Gastrocnemius medialis (tissue), 4 donors: Measurements from ENCODE around the gene NT5C1A. TPM values are rescaled to one million over a fixed set of nuclear protein-coding genes. Genes with fewer than 3 reads are reported as not detected.
A peak's percentile ranks its signal among the peaks of the same experiment; 100 is the strongest.

Source experiments
- ATAC-seq, 2 donors: fragments of 150-250 bp; one replicate each; pipeline ENCODE4 v1.9.1; 2016
- DNase-seq, 2 donors: peaks; one replicate each; pipeline ENCODE4 v3.0.0-alpha.2; 2019
- H3K27ac ChIP-seq, 4 donors: fragments of 200-600 bp; sonication (generic); 1 replicate in 1 of 4; 2 replicates in 3 of 4; pipeline ENCODE4 v1.5.1; 2016 to 2018; ENCODE audit warnings: mild to moderate bottlenecking in 2 of 4, moderate library complexity in 1 of 4
- H3K27me3 ChIP-seq, 3 donors: fragments of 200-600 bp; sonication (generic) in 2 of 3; 1 replicate in 1 of 3; 2 replicates in 2 of 3; pipeline versions ENCODE4 v1.5.1 to v1.6.0; 2016 to 2019; ENCODE audit warnings: mild to moderate bottlenecking in 1 of 3, moderate library complexity in 1 of 3
- H3K36me3 ChIP-seq, 2 donors: fragments of 200-600 bp; sonication (generic) in 1 of 2; one replicate each; pipeline ENCODE4 v1.5.1; 2017 to 2018
- H3K4me1 ChIP-seq, 2 donors: fragments of 200-600 bp; sonication (generic) in 1 of 2; one replicate each; pipeline ENCODE4 v1.5.1; 2016 to 2017; ENCODE audit warnings: mild to moderate bottlenecking in 2 of 2
- H3K4me3 ChIP-seq, 4 donors: fragments of 200-600 bp; sonication (generic) in 3 of 4; 1 replicate in 1 of 4; 2 replicates in 3 of 4; pipeline ENCODE4 v1.5.1; 2016 to 2019; ENCODE audit warnings: mild to moderate bottlenecking in 2 of 4
- H3K9me3 ChIP-seq, 3 donors: fragments of 200-600 bp; sonication (generic) in 2 of 3; 1 replicate in 1 of 3; 2 replicates in 2 of 3; pipeline ENCODE4 v1.5.1; 2016 to 2019
- POLR2A ChIP-seq, 2 donors: fragments of 450-650 bp; IDR thresholded peaks; one replicate each; pipeline ENCODE4 v1.6.1; 2017; ENCODE audit warnings: antibody characterized with exemption in 2 of 2, mild to moderate bottlenecking in 2 of 2, moderate library complexity in 2 of 2
- in situ Hi-C, 4 donors: fragments of 200-750 bp; cut with MboI; loops; one replicate each; pipeline versions ENCODE4 v1.15.0 to v1.8.0; 2017; ENCODE audit warnings: low sequenced_read_pairs in 4 of 4
- intact Hi-C: fragments of 100-400 bp; cut with DNase I; formaldehyde crosslinking; loops from one replicate; pipeline ENCODE4 v1.15.1; 2023; ENCODE audit warnings: low total_unique reads
- total RNA-seq, 4 donors: library from RNA; depleted of rRNA; stranded (reverse); fragments of >200 nt; gene quantifications; one replicate each; pipeline versions ENCODE4 v1.1.0 to v1.2.3, GENCODE V29; 2016
- TF ChIP-seq, protein P1 (sequence below), 5 experiments: fragments of 450-650 bp in 3 of 5; fragments of 200-600 bp in 2 of 5; sonication (generic) in 2 of 5; IDR thresholded peaks in 4 of 5; conservative IDR thresholded peaks in 1 of 5; 1 replicate in 4 of 5; 2 replicates in 1 of 5; pipeline ENCODE4 v1.5.1; 2016 to 2019; ENCODE audit warnings: antibody characterized with exemption in 5 of 5, mild to moderate bottlenecking in 3 of 5, moderate library complexity in 3 of 5

The NT5C1A gene
- total RNA-seq, 4 donors from 2014 or later: 10.8 to 85.5 (median 59.9) TPM

DNA sequence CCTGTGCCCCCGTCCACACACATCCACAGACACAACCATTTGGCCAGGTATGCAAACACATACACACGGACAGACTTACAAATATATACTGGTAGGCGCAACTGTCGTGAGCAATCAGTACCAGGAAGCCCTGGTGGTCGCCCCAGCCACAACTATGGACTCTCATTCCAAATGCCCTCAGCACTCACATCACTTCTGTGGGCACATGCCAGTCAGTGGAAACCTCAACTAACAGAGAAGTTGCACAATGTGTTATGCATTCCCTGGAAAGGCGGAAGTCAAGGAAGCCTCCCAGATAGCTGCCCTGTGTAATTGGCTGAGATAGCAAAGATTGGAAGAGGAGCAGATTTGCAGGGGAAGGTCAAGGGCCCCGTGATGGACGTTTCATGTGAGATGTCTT lies 31.0 kb downstream of the NT5C1A start:
- H3K27ac ChIP-seq: no peak overlapping the region
- peaks cover 10% of the 10 kb centered on the region in 2 donors for H3K4me1 ChIP-seq
- DNase-seq (no peak), ATAC-seq (no peak)
- no peaks in the 10 kb centered on the region for H3K36me3 ChIP-seq
- H3K9me3 ChIP-seq: no peaks in the 10 kb centered on the region
- H3K4me3 ChIP-seq: no peak overlapping the region
- peaks cover 0 to 9% (median 5%) of the 10 kb centered on the region in 3 donors for H3K27me3 ChIP-seq
- in situ Hi-C loops (no loop called here), intact Hi-C loops (no loop called here)
- no peak for TF ChIP-seq POLR2A (IDR thresholded peaks at IDR 0.05)
- TF ChIP-seq, protein P1, sequence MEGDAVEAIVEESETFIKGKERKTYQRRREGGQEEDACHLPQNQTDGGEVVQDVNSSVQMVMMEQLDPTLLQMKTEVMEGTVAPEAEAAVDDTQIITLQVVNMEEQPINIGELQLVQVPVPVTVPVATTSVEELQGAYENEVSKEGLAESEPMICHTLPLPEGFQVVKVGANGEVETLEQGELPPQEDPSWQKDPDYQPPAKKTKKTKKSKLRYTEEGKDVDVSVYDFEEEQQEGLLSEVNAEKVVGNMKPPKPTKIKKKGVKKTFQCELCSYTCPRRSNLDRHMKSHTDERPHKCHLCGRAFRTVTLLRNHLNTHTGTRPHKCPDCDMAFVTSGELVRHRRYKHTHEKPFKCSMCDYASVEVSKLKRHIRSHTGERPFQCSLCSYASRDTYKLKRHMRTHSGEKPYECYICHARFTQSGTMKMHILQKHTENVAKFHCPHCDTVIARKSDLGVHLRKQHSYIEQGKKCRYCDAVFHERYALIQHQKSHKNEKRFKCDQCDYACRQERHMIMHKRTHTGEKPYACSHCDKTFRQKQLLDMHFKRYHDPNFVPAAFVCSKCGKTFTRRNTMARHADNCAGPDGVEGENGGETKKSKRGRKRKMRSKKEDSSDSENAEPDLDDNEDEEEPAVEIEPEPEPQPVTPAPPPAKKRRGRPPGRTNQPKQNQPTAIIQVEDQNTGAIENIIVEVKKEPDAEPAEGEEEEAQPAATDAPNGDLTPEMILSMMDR (IDR thresholded peaks at IDR 0.05 in 4 of 5, conservative IDR thresholded peaks at IDR 0.05 in 1 of 5): no peak

DNA sequence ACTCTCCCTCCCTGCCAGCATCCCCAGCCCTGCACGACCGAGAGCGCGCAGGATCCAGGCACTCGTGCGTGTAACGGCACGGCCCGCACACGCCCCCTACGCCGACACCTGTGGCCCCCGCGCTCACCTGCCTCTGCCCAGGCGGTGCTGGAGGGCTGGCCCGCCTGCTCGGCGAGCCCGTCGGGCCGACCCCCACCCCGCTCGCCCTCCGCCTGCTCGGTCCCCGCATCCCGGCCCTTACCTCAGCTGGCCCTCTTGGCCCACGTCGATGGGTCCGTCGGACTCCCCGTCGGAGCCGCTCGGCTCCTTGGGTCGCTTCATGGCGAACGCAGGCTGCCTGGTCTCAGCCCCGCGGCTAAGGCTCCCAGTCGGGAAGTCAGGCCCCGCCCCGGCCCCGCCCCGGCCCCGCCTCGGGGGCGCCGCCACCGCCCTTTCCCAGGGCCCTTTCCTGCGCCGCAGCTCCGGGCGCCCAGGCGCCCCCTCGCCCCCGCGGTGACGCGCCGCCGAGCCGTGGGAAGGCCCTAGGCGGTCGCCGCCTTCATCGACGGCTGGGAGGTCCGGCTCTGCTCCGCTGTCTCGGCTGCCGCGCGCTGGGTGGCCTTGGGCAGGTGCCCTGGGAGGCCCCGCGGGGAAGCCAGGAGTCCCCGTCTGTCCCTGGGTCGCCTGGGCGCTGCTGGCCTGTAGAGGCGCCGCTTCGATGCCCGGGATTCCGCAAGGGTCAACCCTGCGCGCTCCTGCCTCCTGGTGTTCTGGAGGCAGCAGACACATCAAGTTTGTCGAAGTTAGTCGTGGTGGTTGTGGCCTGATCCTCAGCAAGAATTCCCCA lies 32.4 kb downstream of the NT5C1A start, which contains the start of gene HEYL:
Gene HEYL (minus strand): TSS at position 339 of the 826 bp plus-strand sequence. CDS start 18 bp downstream, at position 321.
- peak in 1 of 2 donors; percentile 48 for DNase-seq
- intact Hi-C loops (no loop called here), in situ Hi-C loops (no loop called here)
- Histone ChIP-seq H3K9me3 (no peaks in the 10 kb centered on the region), H3K27me3 (peaks cover 0 to 9% (median 5%) of the 10 kb centered on the region in 3 donors), H3K4me1 (peaks cover 10 to 13% of the 10 kb centered on the region in 2 donors), H3K27ac (peak within 1 kb of the TSS; percentile 61 to 77 (median 67)), H3K36me3 (no peaks in the 10 kb centered on the region), H3K4me3 (peak within 1 kb of the TSS; percentile 52 to 57 (median 54))
- peak; percentile 52 to 62 for ATAC-seq
- peak; percentile 20 to 42 for TF ChIP-seq POLR2A (IDR thresholded peaks at IDR 0.05)
- TF ChIP-seq, protein P1 (IDR thresholded peaks at IDR 0.05 in 4 of 5, conservative IDR thresholded peaks at IDR 0.05 in 1 of 5): peak in 3 of 5 experiments; percentile 29 to 40 (median 40)

DNA sequence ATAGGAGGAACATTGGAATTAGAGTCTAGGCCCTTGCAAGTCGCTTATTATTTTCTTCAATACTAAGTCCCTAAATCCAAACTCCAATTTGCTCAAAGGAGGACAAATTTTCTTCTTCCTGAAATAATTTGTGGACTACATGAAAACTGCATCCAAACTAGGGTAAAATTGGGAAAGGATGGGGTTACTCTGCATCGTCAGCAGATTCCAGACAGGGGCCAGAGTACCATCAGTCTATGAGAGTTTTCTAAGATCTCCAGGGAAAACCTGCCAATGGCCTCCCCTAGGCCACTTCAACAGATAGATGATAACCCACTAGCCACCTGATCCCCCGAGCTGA lies 33.0 kb downstream of the NT5C1A start:
- ATAC-seq: no peak
- Histone ChIP-seq H3K27ac (peak overlapping the region; percentile 34 to 77 (median 65)), H3K4me3 (peak overlapping the region; percentile 52 to 57 (median 54)), H3K36me3 (no peaks in the 10 kb centered on the region), H3K4me1 (peaks cover 10 to 16% of the 10 kb centered on the region in 2 donors), H3K9me3 (no peaks in the 10 kb centered on the region), H3K27me3 (peaks cover 0 to 9% (median 5%) of the 10 kb centered on the region in 3 donors)
- DNase-seq: no peak
- in situ Hi-C loops (no loop called here), intact Hi-C loops (no loop called here)
- no peak for TF ChIP-seq POLR2A (IDR thresholded peaks at IDR 0.05)
- TF ChIP-seq, protein P1 (IDR thresholded peaks at IDR 0.05 in 4 of 5, conservative IDR thresholded peaks at IDR 0.05 in 1 of 5): no peak

DNA sequence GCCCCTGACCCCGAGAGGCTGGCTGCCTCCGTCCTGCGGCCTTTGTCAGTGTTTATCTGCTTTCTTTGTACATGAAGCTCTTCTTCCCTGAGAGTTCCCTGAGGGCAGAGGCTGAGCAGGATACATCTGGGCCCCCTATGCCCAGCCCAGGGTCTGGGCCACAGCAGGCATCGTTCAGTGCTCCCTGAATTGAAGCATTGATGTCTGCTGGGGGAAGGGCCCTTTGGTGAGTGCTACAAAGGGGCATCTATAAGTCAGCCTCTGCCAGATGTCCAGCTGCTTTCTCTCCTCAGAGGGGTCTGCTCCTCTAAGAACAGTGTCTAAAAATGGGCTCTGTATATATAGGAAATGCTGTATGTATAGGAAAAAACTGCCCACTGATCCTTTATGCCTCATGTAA lies 34.5 kb downstream of the NT5C1A start:
- TF ChIP-seq, protein P1 (IDR thresholded peaks at IDR 0.05 in 4 of 5, conservative IDR thresholded peaks at IDR 0.05 in 1 of 5): no peak
- TF ChIP-seq POLR2A (IDR thresholded peaks at IDR 0.05): no peak
- Histone ChIP-seq H3K27me3 (peaks cover 0 to 9% (median 5%) of the 10 kb centered on the region in 3 donors), H3K4me1 (peaks cover 7 to 14% of the 10 kb centered on the region in 2 donors), H3K9me3 (no peaks in the 10 kb centered on the region), H3K36me3 (no peaks in the 10 kb centered on the region), H3K4me3 (peak overlapping the region in 3 of 4 donors; percentile 7 to 53 (median 52)), H3K27ac (peak overlapping the region; percentile 54 to 75 (median 65))
- in situ Hi-C loops (no loop called here), intact Hi-C loops (no loop called here)
- DNase-seq (no peak), ATAC-seq (no peak)
